GM18519 (cell line): ENCODE data around the gene ISYNA1.

Experiments used
- ATAC-seq: cut with Tn5 transposase; IDR thresholded peaks from one replicate; pipeline ENCODE4 v1.9.1; 2021; ENCODE audit warnings: mild to moderate bottlenecking, moderate library complexity; ENCODE audit not compliant: unreplicated experiment, low FRiP score

ISYNA1 gene

GRCh38 chr19:18437491-18438330, at the start of gene ISYNA1:
Gene ISYNA1 (minus strand): TSS chr19:18438133. CDS start chr19:18437979, 154 bp downstream.
- ATAC-seq, result no peak

- ATAC-seq, result no peak
These were observed 48.8 kb upstream of the ISYNA1 start for GRCh38 chr19:18486746-18487145.

- ATAC-seq, result no peak
These were observed 47.1 kb upstream of the ISYNA1 start for GRCh38 chr19:18484992-18485391.

- ATAC-seq, result no peak
These were observed 45.4 kb upstream of the ISYNA1 start for GRCh38 chr19:18483119-18483890.

- ATAC-seq, result no peak
These were observed 43.7 kb upstream of the ISYNA1 start for GRCh38 chr19:18481505-18482222.

GRCh38 chr19:18480006-18480691, 42.2 kb upstream of the ISYNA1 start:
- ATAC-seq, result no peak

GRCh38 chr19:18478545-18479311, 40.8 kb upstream of the ISYNA1 start:
- ATAC-seq, result no peak

GRCh38 chr19:18477974-18478373, 40.0 kb upstream of the ISYNA1 start:
- no peak for ATAC-seq

GRCh38 chr19:18477042-18477779, 39.3 kb upstream of the ISYNA1 start:
- ATAC-seq, result no peak

- no peak for ATAC-seq
These were observed 38.6 kb upstream of the ISYNA1 start for GRCh38 chr19:18476507-18477041.

GRCh38 chr19:18475762-18476331, 37.9 kb upstream of the ISYNA1 start:
- no peak for ATAC-seq

GRCh38 chr19:18475004-18475453, 37.1 kb upstream of the ISYNA1 start:
- no peak for ATAC-seq

- ATAC-seq, result no peak
These were observed 36.5 kb upstream of the ISYNA1 start for GRCh38 chr19:18474366-18474887.

- no peak for ATAC-seq
These were observed 35.8 kb upstream of the ISYNA1 start for GRCh38 chr19:18473706-18474087.

GRCh38 chr19:18473003-18473705, 35.2 kb upstream of the ISYNA1 start:
- no peak for ATAC-seq

GRCh38 chr19:18470787-18471186, 32.9 kb upstream of the ISYNA1 start:
- no peak for ATAC-seq

- ATAC-seq, result no peak
These were observed 31.3 kb upstream of the ISYNA1 start for GRCh38 chr19:18469069-18469846.
